SU-DHL-6 (cell line): ENCODE results near the gene PC.

Source experiments
- H2AFZ ChIP-seq: fragments of 200-600 bp; sonication (generic); 2 replicates; pipeline ENCODE4 v1.6.1; 2014; ENCODE audit warnings: low read depth, mild to moderate bottlenecking, moderate library complexity, mixed read lengths, antibody characterized with exemption, low read length; ENCODE audit not compliant: severe bottlenecking
- H3F3A ChIP-seq: fragments of 200-600 bp; shearing (Covaris generic); 2 replicates; pipeline ENCODE4 v1.6.0; 2016; ENCODE audit warnings: antibody characterized with exemption, mild to moderate bottlenecking; ENCODE audit not compliant: insufficient read depth
- H3K27ac ChIP-seq: fragments of 200-600 bp; sonication (generic); 2 replicates; pipeline ENCODE4 v1.5.1; 2016; ENCODE audit warnings: low read depth, mild to moderate bottlenecking, low read length, moderate library complexity, mixed read lengths
- H3K27me3 ChIP-seq: fragments of 200-600 bp; sonication (generic), shearing (Covaris generic); 2 replicates; pipeline ENCODE4 v1.6.0; 2014; ENCODE audit warnings: mild to moderate bottlenecking, low read length
- H3K36me3 ChIP-seq: fragments of 200-600 bp; sonication (generic); 2 replicates; pipeline ENCODE4 v1.6.1; 2014; ENCODE audit warnings: mild to moderate bottlenecking, low read length, mixed read lengths
- H3K4me2 ChIP-seq: fragments of 300-600, 200-600 bp; shearing (Covaris generic), sonication (generic); 2 replicates; pipeline ENCODE4 v1.6.0; 2014; ENCODE audit warnings: low read length, low read depth, mild to moderate bottlenecking; ENCODE audit not compliant: poor library complexity, severe bottlenecking
- H3K4me3 ChIP-seq: fragments of 200-600 bp; sonication (generic); 2 replicates; pipeline ENCODE4 v1.5.1; 2014; ENCODE audit warnings: antibody characterized with exemption, low read length, mild to moderate bottlenecking, mixed read lengths; ENCODE audit not compliant: insufficient read depth, poor library complexity, severe bottlenecking
- H3K79me2 ChIP-seq: fragments of 200-600 bp; sonication (generic); 2 replicates; pipeline ENCODE4 v1.6.1; 2014; ENCODE audit warnings: mild to moderate bottlenecking, low read length, moderate library complexity; ENCODE audit not compliant: insufficient read depth
- H3K9ac ChIP-seq: fragments of 200-600 bp; sonication (generic); 2 replicates; pipeline ENCODE4 v1.7.0; 2014; ENCODE audit warnings: mild to moderate bottlenecking, low read length
- H3K9me2 ChIP-seq: fragments of 200-600 bp; sonication (generic); replicated peaks from 2 replicates; pipeline ENCODE4 v1.6.1; 2014; ENCODE audit warnings: low read length; ENCODE audit not compliant: insufficient read depth
- H3K9me3 ChIP-seq: fragments of 200-600 bp; sonication (generic); 2 replicates; pipeline ENCODE4 v1.6.1; 2014; ENCODE audit warnings: low read length, mixed read lengths; ENCODE audit not compliant: insufficient read depth
- H4K20me1 ChIP-seq: fragments of 200-600 bp; sonication (generic); 2 replicates; pipeline ENCODE4 v1.6.1; 2014; ENCODE audit warnings: low read depth, mild to moderate bottlenecking, antibody characterized with exemption, low read length, moderate library complexity, mixed read lengths
- CTCF ChIP-seq: fragments of 200-600 bp; sonication (generic); IDR thresholded peaks from one replicate; pipeline ENCODE4 v1.5.1; 2017; ENCODE audit warnings: antibody characterized with exemption, mild to moderate bottlenecking, low read length, moderate library complexity; ENCODE audit not compliant: insufficient read depth, poor library complexity, severe bottlenecking
- EZH2phosphoT487 ChIP-seq: fragments of 200-600 bp; sonication (generic), shearing (Covaris generic); conservative IDR thresholded peaks from 2 replicates; pipeline ENCODE4 v1.6.1; 2018; ENCODE audit warnings: mild to moderate bottlenecking, antibody characterized with exemption, low read length, moderate library complexity, mixed read lengths

Gene PC

GRCh38 chr11:66912361-66912760, 45.8 kb downstream of the PC start:
- no peak overlapping the region for H3K9ac ChIP-seq
- H3K27me3 ChIP-seq = no peaks in the 10 kb centered on the region
- no peak overlapping the region for H3K27ac ChIP-seq
- no peaks in the 10 kb centered on the region for H3K9me3 ChIP-seq
- no peaks in the 10 kb centered on the region for H3F3A ChIP-seq
- H2AFZ ChIP-seq = no peak overlapping the region
- no peaks in the 10 kb centered on the region for H4K20me1 ChIP-seq
- no peaks in the 10 kb centered on the region for H3K9me2 ChIP-seq
- H3K4me3 ChIP-seq = no peak overlapping the region
- no peaks in the 10 kb centered on the region for H3K36me3 ChIP-seq
- no peaks in the 10 kb centered on the region for H3K79me2 ChIP-seq
- H3K4me2 ChIP-seq = no peak overlapping the region
- TF ChIP-seq EZH2phosphoT487 (no peak), CTCF (no peak)

GRCh38 chr11:66910669-66911068, 47.5 kb downstream of the PC start:
- no peaks in the 10 kb centered on the region for H3K9me3 ChIP-seq
- H3K79me2 ChIP-seq = no peaks in the 10 kb centered on the region
- no peaks in the 10 kb centered on the region for H3K9me2 ChIP-seq
- no peaks in the 10 kb centered on the region for H3K36me3 ChIP-seq
- no peak overlapping the region for H3K9ac ChIP-seq
- TF ChIP-seq EZH2phosphoT487 (no peak), CTCF (no peak)
- H2AFZ ChIP-seq = no peak overlapping the region
- no peaks in the 10 kb centered on the region for H3F3A ChIP-seq
- H3K4me3 ChIP-seq = no peak overlapping the region
- H3K4me2 ChIP-seq = no peak overlapping the region
- H4K20me1 ChIP-seq = no peaks in the 10 kb centered on the region
- no peaks in the 10 kb centered on the region for H3K27me3 ChIP-seq
- H3K27ac ChIP-seq = no peak overlapping the region

DNA sequence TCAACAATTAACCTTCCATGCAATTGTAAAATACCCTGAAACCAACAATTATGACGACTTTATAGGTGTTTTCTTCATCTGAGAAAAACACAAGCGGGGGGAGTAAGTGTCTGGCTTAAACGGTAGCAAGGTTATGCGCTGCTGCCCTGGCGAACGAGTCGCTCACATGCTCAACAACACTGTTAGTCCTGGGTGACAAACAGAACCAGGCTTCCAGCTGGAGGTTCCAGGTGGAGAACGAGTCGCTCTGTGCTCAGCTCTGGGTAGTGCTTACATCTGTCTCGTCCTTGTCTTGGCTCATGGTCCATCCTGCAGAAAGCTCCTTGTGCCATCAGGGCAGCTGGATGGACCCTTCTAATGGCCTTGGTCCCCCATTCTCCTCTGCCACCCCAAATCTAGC, 48.2 kb downstream of the PC start:
- Histone ChIP-seq H3K9ac (no peak overlapping the region), H2AFZ (no peak overlapping the region), H3K9me2 (no peaks in the 10 kb centered on the region), H3K27me3 (no peaks in the 10 kb centered on the region), H3F3A (no peaks in the 10 kb centered on the region), H3K36me3 (no peaks in the 10 kb centered on the region), H3K4me3 (no peak overlapping the region), H3K27ac (no peak overlapping the region), H3K79me2 (no peaks in the 10 kb centered on the region), H3K4me2 (no peak overlapping the region), H4K20me1 (no peaks in the 10 kb centered on the region), H3K9me3 (no peaks in the 10 kb centered on the region)
- TF ChIP-seq EZH2phosphoT487 (no peak), CTCF (no peak)

- Histone ChIP-seq H3K9ac (no peak overlapping the region), H3K27ac (no peak overlapping the region), H3K4me3 (no peak overlapping the region), H3K36me3 (no peaks in the 10 kb centered on the region), H3K9me3 (no peaks in the 10 kb centered on the region), H4K20me1 (no peaks in the 10 kb centered on the region), H3F3A (no peaks in the 10 kb centered on the region), H3K79me2 (no peaks in the 10 kb centered on the region), H3K4me2 (no peak overlapping the region), H3K27me3 (no peaks in the 10 kb centered on the region), H3K9me2 (no peaks in the 10 kb centered on the region), H2AFZ (no peak overlapping the region)
- TF ChIP-seq EZH2phosphoT487 = no peak
- TF ChIP-seq CTCF = no peak
Observed at GRCh38 chr11:66909181-66909580, 49.0 kb downstream of the PC start.
